Mucosa of descending colon (tissue), 3 donors: Measurements from ENCODE around the gene PITRM1. TPM values are rescaled to one million over a fixed set of nuclear protein-coding genes. Genes with fewer than 3 reads are reported as not detected.

Experiments
- ATAC-seq: fragments of 200-7000 bp; cut with Tn5 transposase; one replicate; pipeline ENCODE4 v1.9.1; 2020; ENCODE audit warnings: mild to moderate bottlenecking, moderate library complexity
- DNase-seq, 3 donors: peaks; one replicate each; pipeline ENCODE4 v3.0.0-alpha.2; 2020
- H3K36me3 ChIP-seq: fragments of 200-600 bp; one replicate; pipeline ENCODE4 v1.8.0; 2021; ENCODE audit warnings: low read depth, mild to moderate bottlenecking
- H3K4me1 ChIP-seq: fragments of 200-600 bp; one replicate; pipeline ENCODE4 v1.8.0; 2021; ENCODE audit warnings: low read depth, mild to moderate bottlenecking
- H3K4me3 ChIP-seq: fragments of 200-600 bp; one replicate; pipeline ENCODE4 v1.8.0; 2021; ENCODE audit warnings: mild to moderate bottlenecking
- H3K9me3 ChIP-seq: fragments of 200-600 bp; one replicate; pipeline ENCODE4 v1.8.0; 2021; ENCODE audit warnings: mild to moderate bottlenecking
- CTCF ChIP-seq: fragments of 200-600 bp; IDR thresholded peaks from one replicate; pipeline ENCODE4 v1.8.0; 2022; ENCODE audit warnings: antibody characterized with exemption, mild to moderate bottlenecking
- intact Hi-C, 2 donors: fragments of 100-400 bp; cut with DNase I in 1 of 2; cut with micrococcal nuclease in 1 of 2; formaldehyde crosslinking; loops; one replicate each; pipeline versions ENCODE4 v1.11.0 to v1.11.1; 2022; cut with DNase I, micrococcal nuclease
- total RNA-seq, 3 donors: library from RNA; stranded (reverse); fragmentation: NEBNext Ultra II Directional in 2 of 3; extraction: Animal tissue kit (Norgen Biotek cat#: 25700) in 2 of 3; gene quantifications; one replicate each; pipeline versions ENCODE4 v1.2.1 to v1.2.4, GENCODE V29; 2021 to 2023
- donor health status: DM: no; HTN: no; CAD: no; lungs with moderate emphysema.
- donor health status: DM: no; HTN: no; CAD: no.
- donor health status: DM: no; HTN: yes; CAD: no.

The PITRM1 gene
- total RNA-seq, 3 donors from 2014 or later, result 50.8 to 53.9 (median 51.3) TPM

- no peak for TF ChIP-seq CTCF
- ATAC-seq (no peak), DNase-seq (no peak)
- H3K36me3 ChIP-seq, result no peaks in the 10 kb centered on the region
- no peak overlapping the region for H3K4me3 ChIP-seq
- intact Hi-C loops, result no loop called here
- peaks cover 13% of the 10 kb centered on the region for H3K4me1 ChIP-seq
- H3K9me3 ChIP-seq, result no peaks in the 10 kb centered on the region
Observed at GRCh38 chr10:3090388-3090787, 82.2 kb downstream of the PITRM1 start.

Other genes starting within 250 kb of the PITRM1 start
- 100 to 1,000 TPM in 2 of 3 donors, 10 to 100 TPM in 1; 76.1 to 117 (median 100) TPM for gene PFKP, start 105.2 kb downstream of the PITRM1 start, total RNA-seq